GM23338 (cell line): ENCODE results near the gene SHOC1.

Experiments used
- CREB1 ChIP-seq: fragments of 250-450 bp; sonication (Bioruptor Pico); IDR thresholded peaks from 2 replicates; pipeline ENCODE4 v1.5.0; 2020; ENCODE audit warnings: low read depth, mild to moderate bottlenecking, moderate library complexity
- CTCF ChIP-seq, 2 experiments: fragments of 200-600 bp in 1 of 2; sonication (generic) in 1 of 2; conservative IDR thresholded peaks; 2 replicates each; pipeline versions ENCODE4 v1.5.1 to v1.6.1; 2016 to 2017; ENCODE audit warnings: antibody characterized with exemption in 2 of 2, low read depth in 2 of 2, mild to moderate bottlenecking in 2 of 2, moderate library complexity in 1 of 2
- EZH2 ChIP-seq: fragments of 200-600 bp; sonication (generic); IDR thresholded peaks from one replicate; pipeline ENCODE4 v1.8.0; 2017; ENCODE audit warnings: antibody characterized with exemption, mild to moderate bottlenecking, low read depth; ENCODE audit not compliant: unreplicated experiment
- EZH2phosphoT487 ChIP-seq: fragments of 200-600 bp; sonication (generic); IDR thresholded peaks from one replicate; pipeline ENCODE4 v1.8.1; 2018; ENCODE audit warnings: antibody characterized with exemption; ENCODE audit not compliant: unreplicated experiment
- JUNB ChIP-seq: IDR thresholded peaks from one replicate; pipeline ENCODE4 v1.6.1; 2016; ENCODE audit warnings: antibody characterized with exemption; ENCODE audit not compliant: unreplicated experiment
- POLR2AphosphoS5 ChIP-seq: IDR thresholded peaks from 2 replicates; pipeline ENCODE4 v1.6.1; 2016; ENCODE audit warnings: antibody characterized with exemption, low read depth
- REST ChIP-seq: IDR thresholded peaks from one replicate; pipeline ENCODE4 v1.6.1; 2018; ENCODE audit warnings: antibody characterized with exemption; ENCODE audit not compliant: unreplicated experiment
- STAT1 ChIP-seq: IDR thresholded peaks from one replicate; pipeline ENCODE4 v1.6.1; 2016; ENCODE audit warnings: antibody characterized with exemption; ENCODE audit not compliant: unreplicated experiment
- ZNF114 ChIP-seq: fragments of 250-450 bp; sonication (Bioruptor Pico); IDR thresholded peaks from 2 replicates; pipeline ENCODE4 v1.5.0; 2020; ENCODE audit warnings: mild to moderate bottlenecking, moderate library complexity
- ZNF331 ChIP-seq: fragments of 250-450 bp; sonication (Bioruptor Pico); IDR thresholded peaks from 2 replicates; pipeline ENCODE4 v1.5.0; 2020; ENCODE audit warnings: low read depth, mild to moderate bottlenecking, moderate library complexity
- TF ChIP-seq, protein P1 (sequence below): fragments of 250-450 bp; sonication (Bioruptor Pico); IDR thresholded peaks from 2 replicates; pipeline ENCODE4 v1.5.0; 2020; ENCODE audit warnings: mild to moderate bottlenecking, moderate library complexity
- TF ChIP-seq, protein P2 (sequence below): IDR thresholded peaks from 2 replicates; pipeline ENCODE4 v1.6.1; 2016; ENCODE audit warnings: antibody characterized with exemption

- no peak for TF ChIP-seq EZH2
- no peak for TF ChIP-seq CTCF (conservative IDR thresholded peaks at IDR 0.05; ENCODE audit: low read depth in 2 of 2)
- no peak for TF ChIP-seq CREB1 (CRISPR knock-in tag)
- TF ChIP-seq REST, result no peak
- no peak for TF ChIP-seq POLR2AphosphoS5
- TF ChIP-seq JUNB, result no peak
- no peak for TF ChIP-seq STAT1
- no peak for TF ChIP-seq ZNF331
- TF ChIP-seq EZH2phosphoT487, result no peak
- no peak for TF ChIP-seq ZNF114 (CRISPR knock-in tag)
- TF ChIP-seq, protein P1, sequence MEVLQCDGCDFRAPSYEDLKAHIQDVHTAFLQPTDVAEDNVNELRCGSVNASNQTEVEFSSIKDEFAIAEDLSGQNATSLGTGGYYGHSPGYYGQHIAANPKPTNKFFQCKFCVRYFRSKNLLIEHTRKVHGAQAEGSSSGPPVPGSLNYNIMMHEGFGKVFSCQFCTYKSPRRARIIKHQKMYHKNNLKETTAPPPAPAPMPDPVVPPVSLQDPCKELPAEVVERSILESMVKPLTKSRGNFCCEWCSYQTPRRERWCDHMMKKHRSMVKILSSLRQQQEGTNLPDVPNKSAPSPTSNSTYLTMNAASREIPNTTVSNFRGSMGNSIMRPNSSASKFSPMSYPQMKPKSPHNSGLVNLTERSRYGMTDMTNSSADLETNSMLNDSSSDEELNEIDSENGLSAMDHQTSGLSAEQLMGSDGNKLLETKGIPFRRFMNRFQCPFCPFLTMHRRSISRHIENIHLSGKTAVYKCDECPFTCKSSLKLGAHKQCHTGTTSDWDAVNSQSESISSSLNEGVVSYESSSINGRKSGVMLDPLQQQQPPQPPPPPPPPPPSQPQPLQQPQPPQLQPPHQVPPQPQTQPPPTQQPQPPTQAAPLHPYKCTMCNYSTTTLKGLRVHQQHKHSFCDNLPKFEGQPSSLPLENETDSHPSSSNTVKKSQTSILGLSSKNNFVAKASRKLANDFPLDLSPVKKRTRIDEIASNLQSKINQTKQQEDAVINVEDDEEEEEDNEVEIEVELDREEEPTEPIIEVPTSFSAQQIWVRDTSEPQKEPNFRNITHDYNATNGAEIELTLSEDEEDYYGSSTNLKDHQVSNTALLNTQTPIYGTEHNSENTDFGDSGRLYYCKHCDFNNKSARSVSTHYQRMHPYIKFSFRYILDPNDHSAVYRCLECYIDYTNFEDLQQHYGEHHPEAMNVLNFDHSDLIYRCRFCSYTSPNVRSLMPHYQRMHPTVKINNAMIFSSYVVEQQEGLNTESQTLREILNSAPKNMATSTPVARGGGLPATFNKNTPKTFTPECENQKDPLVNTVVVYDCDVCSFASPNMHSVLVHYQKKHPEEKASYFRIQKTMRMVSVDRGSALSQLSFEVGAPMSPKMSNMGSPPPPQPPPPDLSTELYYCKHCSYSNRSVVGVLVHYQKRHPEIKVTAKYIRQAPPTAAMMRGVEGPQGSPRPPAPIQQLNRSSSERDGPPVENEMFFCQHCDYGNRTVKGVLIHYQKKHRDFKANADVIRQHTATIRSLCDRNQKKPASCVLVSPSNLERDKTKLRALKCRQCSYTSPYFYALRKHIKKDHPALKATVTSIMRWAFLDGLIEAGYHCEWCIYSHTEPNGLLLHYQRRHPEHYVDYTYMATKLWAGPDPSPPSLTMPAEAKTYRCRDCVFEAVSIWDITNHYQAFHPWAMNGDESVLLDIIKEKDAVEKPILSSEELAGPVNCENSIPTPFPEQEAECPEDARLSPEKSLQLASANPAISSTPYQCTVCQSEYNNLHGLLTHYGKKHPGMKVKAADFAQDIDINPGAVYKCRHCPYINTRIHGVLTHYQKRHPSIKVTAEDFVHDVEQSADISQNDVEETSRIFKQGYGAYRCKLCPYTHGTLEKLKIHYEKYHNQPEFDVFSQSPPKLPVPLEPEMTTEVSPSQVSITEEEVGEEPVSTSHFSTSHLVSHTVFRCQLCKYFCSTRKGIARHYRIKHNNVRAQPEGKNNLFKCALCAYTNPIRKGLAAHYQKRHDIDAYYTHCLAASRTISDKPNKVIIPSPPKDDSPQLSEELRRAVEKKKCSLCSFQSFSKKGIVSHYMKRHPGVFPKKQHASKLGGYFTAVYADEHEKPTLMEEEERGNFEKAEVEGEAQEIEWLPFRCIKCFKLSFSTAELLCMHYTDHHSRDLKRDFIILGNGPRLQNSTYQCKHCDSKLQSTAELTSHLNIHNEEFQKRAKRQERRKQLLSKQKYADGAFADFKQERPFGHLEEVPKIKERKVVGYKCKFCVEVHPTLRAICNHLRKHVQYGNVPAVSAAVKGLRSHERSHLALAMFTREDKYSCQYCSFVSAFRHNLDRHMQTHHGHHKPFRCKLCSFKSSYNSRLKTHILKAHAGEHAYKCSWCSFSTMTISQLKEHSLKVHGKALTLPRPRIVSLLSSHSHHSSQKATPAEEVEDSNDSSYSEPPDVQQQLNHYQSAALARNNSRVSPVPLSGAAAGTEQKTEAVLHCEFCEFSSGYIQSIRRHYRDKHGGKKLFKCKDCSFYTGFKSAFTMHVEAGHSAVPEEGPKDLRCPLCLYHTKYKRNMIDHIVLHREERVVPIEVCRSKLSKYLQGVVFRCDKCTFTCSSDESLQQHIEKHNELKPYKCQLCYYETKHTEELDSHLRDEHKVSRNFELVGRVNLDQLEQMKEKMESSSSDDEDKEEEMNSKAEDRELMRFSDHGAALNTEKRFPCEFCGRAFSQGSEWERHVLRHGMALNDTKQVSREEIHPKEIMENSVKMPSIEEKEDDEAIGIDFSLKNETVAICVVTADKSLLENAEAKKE (CRISPR knock-in tag), result no peak
- TF ChIP-seq, protein P2, sequence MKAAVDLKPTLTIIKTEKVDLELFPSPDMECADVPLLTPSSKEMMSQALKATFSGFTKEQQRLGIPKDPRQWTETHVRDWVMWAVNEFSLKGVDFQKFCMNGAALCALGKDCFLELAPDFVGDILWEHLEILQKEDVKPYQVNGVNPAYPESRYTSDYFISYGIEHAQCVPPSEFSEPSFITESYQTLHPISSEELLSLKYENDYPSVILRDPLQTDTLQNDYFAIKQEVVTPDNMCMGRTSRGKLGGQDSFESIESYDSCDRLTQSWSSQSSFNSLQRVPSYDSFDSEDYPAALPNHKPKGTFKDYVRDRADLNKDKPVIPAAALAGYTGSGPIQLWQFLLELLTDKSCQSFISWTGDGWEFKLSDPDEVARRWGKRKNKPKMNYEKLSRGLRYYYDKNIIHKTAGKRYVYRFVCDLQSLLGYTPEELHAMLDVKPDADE, result no peak
Measured at GRCh38 chr9:111805830-111806241, 11.1 kb upstream of the SHOC1 start.
